ENCODE results near the gene BRICD5. TPM values are rescaled to one million over a fixed set of nuclear protein-coding genes. Genes with fewer than 3 reads are reported as not detected.

The BRICD5 gene
- total and polyA plus RNA-seq, 2 of the 13 experiments (the other 11 are each of a cell fraction or from before 2014, with no cell fraction given), result 1.6 to 5.8 TPM

DNA sequence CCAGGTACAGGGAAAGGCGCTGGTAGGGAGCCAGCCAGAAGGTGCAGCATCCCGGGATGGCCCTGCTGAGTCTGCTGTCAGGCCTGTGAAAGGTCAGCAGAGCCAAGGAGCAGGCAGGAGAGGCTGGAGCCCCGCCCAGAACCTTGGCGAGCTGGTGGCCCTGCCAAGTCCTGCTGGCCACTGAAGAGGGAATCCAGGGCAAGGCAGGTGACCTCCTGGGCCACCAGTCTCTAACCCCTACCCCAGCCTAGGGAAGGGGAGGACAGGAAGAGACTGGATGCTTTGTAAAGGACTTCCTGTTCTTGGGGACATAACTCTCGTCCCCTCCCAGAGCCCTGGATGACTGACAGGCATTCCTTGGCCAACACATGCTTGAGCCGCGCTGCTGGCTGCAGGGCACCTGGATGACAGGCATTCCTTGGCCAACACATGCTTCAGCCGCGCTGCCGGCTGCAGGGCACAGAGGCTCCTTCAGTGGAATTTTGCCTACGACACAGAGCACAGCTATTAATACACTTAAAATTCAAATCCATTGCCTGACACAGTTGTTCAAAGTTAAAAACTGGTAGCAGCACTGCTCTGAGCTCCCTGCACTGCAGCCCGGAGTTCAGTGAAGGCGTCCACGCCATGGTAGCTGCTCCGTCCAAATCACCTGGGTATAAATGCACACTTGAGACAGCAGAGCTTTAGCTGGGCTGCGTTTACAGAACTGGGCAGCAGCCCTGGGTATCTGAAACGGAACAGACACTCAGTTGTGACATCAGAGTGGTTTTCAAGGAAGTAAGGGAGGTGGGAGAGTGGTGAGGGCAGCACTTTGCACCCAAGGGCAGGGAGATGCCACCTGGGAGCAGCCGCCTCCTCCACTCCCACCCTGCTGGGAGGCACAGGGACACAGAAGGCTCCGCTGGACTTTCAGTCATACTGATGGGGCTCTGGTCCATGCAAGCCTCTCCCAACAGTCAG lies 2.0 kb upstream of the BRICD5 start:
- H4K20me1 ChIP-seq (ENCODE audit: insufficient read depth, low read length), result 0 out of 2 replicates have a peak, but pooled peaks cover 3% of the 10 kb centered on the region
- H2AFZ ChIP-seq (ENCODE audit: low read length), result no peak overlapping the region
- in situ Hi-C loops (cut with HindIII; ENCODE audit: extremely low pct_ligation_motif_present, low pct_unique_long_range_greater_than_20kb) (no loop called here), intact Hi-C loops (cut with micrococcal nuclease; ENCODE audit: unreplicated experiment) (no loop called here)
- WGBS (ENCODE audit: low lambda C conversion rate), result 48% methylated on average over 6 of the region's 19 CpGs
- TSS peak; percentile 73 for BruUV-seq (replicated peaks)
- H3K36me3 ChIP-seq (replicated peaks in 1 of 2; ENCODE audit: control insufficient read depth in 1 of 2, insufficient read depth in 2 of 2, low read length in 2 of 2), result peaks cover 4 to 13% of the 10 kb centered on the region in 2 experiments; a peak in 4 of 5 replicates
- peak overlapping the region; percentile 25 for H3K27ac ChIP-seq (ENCODE audit: extremely low read length, insufficient read depth, low read length)
- H3K79me2 ChIP-seq (ENCODE audit: insufficient read depth, low read length), result peaks cover 20% of the 10 kb centered on the region
- peak overlapping the region; percentile 63 to 89 (median 69); a peak in 5 of 6 replicates for H3K4me3 ChIP-seq (replicated peaks in 1 of 3; ENCODE audit: insufficient read depth in 1 of 3, low read depth in 2 of 3, low read length in 3 of 3)
- CTCF ChIA-PET (ENCODE audit: low intra/inter-chr PET ratio, low total read pairs), result no interaction called here
- DNase-seq (ENCODE audit: low spot score) (no peak), ATAC-seq (no peak), FAIRE-seq (no peak)
- H3K4me2 ChIP-seq (ENCODE audit: low read depth, low read length), result peak overlapping the region; percentile 95
- peaks cover 56% of the 10 kb centered on the region for H3K4me1 ChIP-seq (ENCODE audit: insufficient read depth, low read length)
- peak overlapping the region; percentile 95 for H3K9ac ChIP-seq (ENCODE audit: insufficient read depth, low read depth, low read length)
- H3K27me3 ChIP-seq (ENCODE audit: control insufficient read depth in 1 of 2, insufficient read depth in 2 of 2, low read length in 2 of 2), result no peaks in the 10 kb centered on the region; a peak in 1 of 5 replicates
- POLR2A ChIA-PET, result interaction anchor here (0.6 to 0.7 kb wide), 2 partner anchors 14 to 48 kb away, joined by 3 read pairs; no protein-coding TSS in a partner anchor
- H3K9me3 ChIP-seq (ENCODE audit: low read length), result no peaks in the 10 kb centered on the region
- TF ChIP-seq MBD4 (IDR thresholded peaks at IDR 0.05; ENCODE audit: borderline replicate concordance, low read length) (no peak), ZNF768 (CRISPR knock-in tag; IDR thresholded peaks at IDR 0.05) (peak; percentile 33; the same call in 1 of the 2 replicates), HMGA1 (CRISPR knock-in tag; conservative IDR thresholded peaks at IDR 0.05) (no peak), ZNF567 (CRISPR knock-in tag; IDR thresholded peaks at IDR 0.05; ENCODE audit: borderline replicate concordance) (no peak), ZNF543 (CRISPR knock-in tag; IDR thresholded peaks at IDR 0.05) (no peak), AGO1 (IDR thresholded peaks at IDR 0.05; ENCODE audit: low read depth, low read length, poor library complexity, severe bottlenecking) (peak; percentile 53), AGO2 (optimal IDR thresholded peaks at IDR 0.05; ENCODE audit: low read depth, low read length) (peak; percentile 74), NFE2L2 (IDR thresholded peaks at IDR 0.05; ENCODE audit: low read length) (no peak), ZBTB7B (CRISPR knock-in tag; IDR thresholded peaks at IDR 0.05) (no peak), GABPB1 (CRISPR knock-in tag; IDR thresholded peaks at IDR 0.05) (0 out of 2 replicates have a peak, but pooled peaks have one; percentile 6), GPN1 (CRISPR knock-in tag; IDR thresholded peaks at IDR 0.05; ENCODE audit: borderline replicate concordance) (no peak), ZNF510 (CRISPR knock-in tag; IDR thresholded peaks at IDR 0.05; ENCODE audit: low read depth) (no peak), KDM2A (CRISPR knock-in tag; IDR thresholded peaks at IDR 0.05; ENCODE audit: borderline replicate concordance, low read depth) (peak; percentile 24; the same call in 1 of the 2 replicates)
- TF ChIP-seq, protein P1, sequence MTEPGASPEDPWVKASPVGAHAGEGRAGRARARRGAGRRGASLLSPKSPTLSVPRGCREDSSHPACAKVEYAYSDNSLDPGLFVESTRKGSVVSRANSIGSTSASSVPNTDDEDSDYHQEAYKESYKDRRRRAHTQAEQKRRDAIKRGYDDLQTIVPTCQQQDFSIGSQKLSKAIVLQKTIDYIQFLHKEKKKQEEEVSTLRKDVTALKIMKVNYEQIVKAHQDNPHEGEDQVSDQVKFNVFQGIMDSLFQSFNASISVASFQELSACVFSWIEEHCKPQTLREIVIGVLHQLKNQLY (CRISPR knock-in tag; IDR thresholded peaks at IDR 0.05), result no peak
- TF ChIP-seq, protein P2, sequence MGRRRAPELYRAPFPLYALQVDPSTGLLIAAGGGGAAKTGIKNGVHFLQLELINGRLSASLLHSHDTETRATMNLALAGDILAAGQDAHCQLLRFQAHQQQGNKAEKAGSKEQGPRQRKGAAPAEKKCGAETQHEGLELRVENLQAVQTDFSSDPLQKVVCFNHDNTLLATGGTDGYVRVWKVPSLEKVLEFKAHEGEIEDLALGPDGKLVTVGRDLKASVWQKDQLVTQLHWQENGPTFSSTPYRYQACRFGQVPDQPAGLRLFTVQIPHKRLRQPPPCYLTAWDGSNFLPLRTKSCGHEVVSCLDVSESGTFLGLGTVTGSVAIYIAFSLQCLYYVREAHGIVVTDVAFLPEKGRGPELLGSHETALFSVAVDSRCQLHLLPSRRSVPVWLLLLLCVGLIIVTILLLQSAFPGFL (CRISPR knock-in tag; IDR thresholded peaks at IDR 0.05), result no peak
- TF ChIP-seq, protein P3, sequence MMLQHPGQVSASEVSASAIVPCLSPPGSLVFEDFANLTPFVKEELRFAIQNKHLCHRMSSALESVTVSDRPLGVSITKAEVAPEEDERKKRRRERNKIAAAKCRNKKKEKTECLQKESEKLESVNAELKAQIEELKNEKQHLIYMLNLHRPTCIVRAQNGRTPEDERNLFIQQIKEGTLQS (CRISPR knock-in tag; IDR thresholded peaks at IDR 0.05), result no peak
